Measurements from ENCODE around the gene TRIM41.
"Not testable (repeated sequence)": the region's sequence is repeated elsewhere in the genome, so short reads cannot be mapped to it uniquely, and the experiment has no call there.

Gene TRIM41

DNA sequence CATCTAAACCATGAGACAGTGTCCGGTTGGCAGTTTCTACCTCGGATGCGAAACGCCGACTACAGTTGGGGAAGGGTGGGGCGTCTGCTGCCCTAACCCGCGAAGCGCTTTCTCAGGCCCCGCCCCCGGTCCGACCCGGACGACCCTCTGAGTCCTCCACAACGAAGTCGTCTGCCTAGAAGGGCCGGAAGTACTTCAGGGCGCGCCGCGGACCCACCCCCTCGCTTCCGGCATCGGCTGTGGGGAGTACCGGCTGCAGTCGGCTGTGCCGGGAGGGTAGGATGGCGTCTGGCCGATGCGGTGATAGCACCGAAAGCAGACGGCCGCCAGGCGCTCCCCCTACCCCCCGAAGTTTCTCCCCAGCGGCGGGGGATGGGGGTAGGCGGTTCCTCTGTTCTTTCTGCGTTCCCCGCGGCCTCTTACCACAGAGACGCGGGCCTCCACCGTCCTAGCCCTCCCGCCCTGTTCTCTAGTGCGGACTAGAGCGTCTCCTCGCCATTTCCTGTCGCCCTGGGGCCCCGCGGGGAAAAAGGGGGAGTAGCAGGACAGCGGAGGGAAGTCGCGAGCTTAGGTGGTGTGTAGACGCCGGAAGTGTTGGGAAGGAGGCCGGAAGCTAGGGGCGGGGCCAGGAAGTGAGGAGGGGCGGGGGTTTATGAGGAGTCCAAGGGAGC lies at the start of gene TRIM41:
Gene TRIM41, plus strand, starts transcription at position 224 of the 671 bp plus-strand sequence. CDS start 719 bp downstream, outside the sequence.
- DNase-seq: no peak

DNA sequence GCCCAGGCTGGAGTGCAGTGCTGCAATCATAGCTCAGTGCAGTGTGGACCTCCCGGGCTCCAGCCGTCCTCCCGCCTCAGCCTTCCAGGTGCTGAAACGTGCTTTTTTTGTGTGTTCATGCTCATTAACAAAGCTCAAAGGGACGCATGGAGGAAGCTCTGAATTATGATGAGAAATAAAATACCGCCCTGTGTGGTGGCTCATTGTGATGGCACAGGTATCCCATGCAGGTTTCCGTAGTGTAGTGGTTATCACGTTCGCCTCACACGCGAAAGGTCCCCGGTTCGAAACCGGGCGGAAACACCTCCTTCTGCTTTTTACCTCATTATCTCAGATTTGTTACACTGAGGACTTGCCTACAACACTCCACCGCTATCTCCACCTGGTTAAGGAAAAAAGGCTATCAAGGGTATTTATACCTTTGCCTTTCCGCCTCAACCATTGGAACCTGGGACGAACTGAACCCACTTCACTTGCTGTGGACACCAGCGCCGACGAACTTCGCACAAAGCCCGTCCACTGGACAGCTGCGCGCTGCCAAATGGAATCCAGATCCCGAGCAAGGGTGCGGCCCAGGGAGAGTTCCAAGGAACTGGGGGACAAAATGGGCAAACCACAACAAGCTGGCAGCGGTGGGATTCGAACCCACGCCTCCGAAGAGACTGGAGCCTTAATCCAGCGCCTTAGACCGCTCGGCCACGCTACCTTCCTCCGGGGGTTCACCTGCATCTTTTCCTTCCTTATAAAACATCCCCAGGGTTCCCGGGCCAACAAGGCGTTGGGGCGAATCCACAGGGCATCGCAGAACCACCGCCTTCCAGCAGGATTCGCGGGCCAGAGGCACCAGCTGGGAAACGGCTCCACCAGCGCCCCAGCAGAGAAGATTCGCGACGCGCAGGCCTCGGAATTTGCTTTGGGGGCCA lies 49.4 kb upstream of the TRIM41 start:
- DNase-seq: no peak

DNA sequence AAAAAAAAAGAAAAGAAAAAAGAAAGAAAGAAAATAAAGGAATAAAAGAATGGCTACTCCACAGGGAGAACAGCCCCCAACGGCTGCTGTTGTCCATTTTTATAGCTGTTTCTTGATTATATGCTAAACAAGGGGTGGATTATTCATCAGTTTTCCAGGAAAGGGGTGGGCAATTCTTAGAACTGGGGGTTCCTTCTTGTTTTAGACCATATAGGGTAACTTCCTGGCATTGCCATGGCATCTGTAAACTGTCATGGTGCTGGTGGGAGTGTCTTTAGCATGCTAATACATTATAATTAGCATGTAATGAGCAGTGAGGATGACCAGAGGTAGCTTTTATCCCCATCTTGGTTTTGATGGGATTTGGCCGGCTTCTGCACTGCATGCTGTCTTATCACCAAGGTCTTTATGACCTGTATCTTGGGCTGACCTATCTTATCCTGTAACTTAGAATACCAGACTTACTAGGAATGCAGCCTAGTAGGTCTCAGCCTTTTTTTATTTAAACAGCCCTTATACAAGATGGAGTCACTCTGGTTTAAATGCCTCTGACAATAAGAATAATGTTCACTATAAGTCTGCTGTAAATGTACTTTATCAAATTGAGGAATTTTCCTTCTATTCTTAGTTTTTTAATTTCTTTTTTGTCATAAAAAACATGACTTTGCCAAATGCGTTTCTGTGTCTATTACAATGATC lies 46.7 kb upstream of the TRIM41 start:
- DNase-seq: no peak

DNA sequence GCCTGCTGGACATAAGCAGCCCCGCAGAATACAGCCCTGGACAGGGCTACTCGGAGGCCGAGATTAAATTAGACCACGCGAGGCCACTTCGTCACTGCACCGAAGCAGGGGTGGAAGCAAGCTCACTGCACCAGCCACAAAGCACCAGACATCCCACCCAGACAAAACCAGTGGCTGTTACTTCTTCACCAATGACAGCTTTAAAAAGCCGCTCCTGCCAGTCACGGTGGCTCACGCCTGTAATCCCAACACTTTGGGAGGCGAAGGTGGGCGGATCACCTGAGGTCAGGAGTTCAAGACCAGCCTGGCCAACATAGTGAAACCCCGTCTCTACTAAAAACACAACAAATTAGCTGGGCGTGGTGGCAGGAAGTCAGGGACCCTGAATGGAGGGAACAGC lies 45.5 kb upstream of the TRIM41 start:
- DNase-seq: not testable (repeated sequence)

DNA sequence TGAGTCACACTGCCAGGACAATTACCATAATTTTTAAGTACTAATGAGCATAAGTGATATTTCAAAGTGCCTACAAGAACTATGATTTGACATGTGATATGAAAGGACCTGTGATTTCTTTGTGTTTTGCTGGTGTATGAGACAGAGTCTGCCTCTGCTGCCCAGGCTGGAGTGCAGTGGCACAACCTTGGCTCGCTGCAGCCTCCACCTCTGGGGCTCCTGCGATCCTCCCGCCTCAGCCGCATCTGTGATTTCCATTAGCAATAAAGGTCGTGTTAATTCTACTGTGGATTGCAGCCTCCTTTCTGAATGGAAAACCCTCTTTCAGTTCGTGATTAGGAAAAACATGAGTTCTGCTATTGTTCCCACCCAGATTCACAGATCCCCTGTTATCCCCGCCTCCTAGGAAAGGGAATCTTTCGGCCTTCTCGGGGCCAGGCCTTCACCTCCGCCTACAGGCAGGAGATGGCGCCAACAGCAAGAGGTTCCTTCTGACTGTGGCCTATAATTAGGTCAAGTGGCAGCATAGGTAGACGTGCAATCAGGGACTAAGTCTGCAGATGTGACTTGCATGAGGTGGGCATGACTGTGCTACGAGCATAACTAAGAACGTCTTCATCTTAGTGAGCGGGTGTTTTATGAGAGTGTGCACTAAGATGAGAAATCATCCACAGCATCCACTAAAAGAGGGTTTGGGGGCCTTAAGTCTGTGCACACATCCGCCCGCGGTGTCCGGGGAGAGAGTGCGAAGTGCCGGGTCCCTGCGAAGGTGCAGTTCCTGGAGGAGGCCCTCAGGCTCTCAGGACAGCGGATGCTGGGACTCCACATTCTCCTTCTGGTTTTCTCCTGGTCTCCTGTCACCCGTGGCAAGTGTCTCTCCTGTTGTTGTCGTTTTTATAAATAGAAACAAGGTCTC lies 41.2 kb upstream of the TRIM41 start:
- DNase-seq: no peak

DNA sequence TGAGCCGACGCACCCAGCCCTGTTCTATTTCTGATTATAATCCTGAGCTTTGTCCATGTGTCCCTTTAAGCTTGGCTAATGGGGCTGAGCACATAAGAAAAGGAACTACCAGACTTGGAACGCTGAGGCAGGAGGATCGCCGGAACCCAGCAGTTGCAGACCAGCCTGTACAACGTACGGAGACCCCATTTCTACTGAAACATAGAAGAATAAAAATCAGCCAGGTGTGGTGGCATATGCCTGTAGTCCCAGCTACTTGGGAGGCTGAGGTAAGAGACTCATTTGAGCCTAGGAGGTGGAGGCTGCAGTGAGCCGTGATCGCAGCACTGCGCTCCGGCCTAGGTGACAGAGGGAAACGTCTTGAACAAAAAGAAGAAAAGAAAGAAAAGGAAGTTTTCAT lies 40.4 kb upstream of the TRIM41 start:
- no peak for DNase-seq

DNA sequence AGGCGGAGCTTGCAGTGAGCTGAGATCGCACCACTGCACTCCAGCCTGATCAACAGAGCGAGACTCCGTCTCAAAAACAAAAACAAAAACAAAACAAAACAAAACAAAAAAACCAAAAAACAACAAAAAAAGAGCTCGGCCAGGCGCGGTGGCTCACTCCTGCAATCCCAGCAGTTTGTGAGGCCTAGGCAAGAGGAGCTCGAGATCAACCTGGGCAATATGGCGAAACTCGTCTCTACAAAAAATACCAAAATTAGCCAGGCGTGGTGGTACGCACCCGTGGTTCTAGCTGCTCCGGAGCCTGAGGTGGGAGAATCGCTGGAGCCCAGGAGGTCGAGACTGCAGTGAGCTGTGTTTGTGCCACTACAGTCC lies 38.2 kb upstream of the TRIM41 start:
- no peak for DNase-seq

DNA sequence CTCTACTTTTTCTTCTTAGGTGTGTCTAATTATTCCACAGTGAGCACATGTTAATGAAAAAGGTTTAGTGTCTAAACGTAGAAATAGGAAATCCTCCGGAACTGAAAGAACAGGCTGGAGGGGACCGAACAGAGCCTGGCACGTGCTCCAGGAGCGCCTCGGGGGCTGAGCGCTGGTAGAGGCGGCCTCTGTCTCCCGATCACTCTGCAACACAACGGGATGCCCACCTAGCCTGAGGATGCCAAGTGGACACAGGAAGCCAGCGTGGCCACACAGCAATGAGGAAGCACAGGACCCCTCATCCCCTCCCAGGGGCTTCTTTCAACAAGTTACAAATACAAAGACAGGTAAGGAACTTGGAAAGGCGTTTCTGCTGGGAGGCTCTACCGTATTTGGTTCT lies 37.5 kb upstream of the TRIM41 start:
- DNase-seq: no peak

DNA sequence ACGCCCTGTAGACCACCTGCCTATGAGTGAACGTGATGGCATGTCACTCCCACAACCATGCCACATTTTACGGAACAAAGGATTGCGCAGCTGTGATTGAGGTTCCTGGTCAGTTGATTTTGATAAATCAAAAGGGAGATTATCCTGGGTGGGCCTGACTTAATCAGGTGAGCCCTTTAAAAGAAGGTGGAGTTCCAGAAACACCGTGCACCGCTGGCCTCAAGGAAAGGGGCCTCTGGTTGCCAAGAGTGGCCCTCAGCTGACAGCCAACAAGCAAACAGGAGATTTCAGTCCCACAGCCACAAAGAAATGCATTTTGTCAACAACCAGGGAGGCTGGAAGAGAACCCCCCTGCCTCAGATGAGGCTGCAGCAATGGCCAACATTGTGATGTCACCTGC lies 37.1 kb upstream of the TRIM41 start:
- no peak for DNase-seq

DNA sequence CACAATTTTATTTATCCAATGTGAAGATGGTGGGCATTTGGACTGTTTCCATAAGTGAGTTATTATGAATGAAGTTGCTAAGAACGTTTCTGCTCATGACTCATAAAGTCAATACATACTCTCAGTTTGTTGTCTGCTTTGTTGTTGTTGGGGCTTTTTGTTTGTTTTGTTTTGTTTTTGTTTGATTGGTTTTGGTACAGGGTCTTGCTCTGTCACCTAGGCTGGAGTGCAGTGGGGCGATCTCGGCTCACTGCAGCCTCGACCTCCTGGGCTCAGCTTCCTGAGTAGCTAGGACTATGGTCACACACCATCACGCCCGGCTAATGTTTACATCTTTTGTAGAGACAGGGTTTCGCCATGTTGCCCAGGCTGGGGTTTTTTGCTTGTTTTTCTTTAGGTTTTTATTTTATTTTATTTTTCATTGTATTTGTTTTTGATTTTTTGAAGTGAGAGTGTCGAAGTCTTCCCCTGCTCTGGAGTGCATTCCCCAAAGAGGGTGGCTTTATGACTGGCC lies 36.0 kb upstream of the TRIM41 start:
- DNase-seq: no peak

DNA sequence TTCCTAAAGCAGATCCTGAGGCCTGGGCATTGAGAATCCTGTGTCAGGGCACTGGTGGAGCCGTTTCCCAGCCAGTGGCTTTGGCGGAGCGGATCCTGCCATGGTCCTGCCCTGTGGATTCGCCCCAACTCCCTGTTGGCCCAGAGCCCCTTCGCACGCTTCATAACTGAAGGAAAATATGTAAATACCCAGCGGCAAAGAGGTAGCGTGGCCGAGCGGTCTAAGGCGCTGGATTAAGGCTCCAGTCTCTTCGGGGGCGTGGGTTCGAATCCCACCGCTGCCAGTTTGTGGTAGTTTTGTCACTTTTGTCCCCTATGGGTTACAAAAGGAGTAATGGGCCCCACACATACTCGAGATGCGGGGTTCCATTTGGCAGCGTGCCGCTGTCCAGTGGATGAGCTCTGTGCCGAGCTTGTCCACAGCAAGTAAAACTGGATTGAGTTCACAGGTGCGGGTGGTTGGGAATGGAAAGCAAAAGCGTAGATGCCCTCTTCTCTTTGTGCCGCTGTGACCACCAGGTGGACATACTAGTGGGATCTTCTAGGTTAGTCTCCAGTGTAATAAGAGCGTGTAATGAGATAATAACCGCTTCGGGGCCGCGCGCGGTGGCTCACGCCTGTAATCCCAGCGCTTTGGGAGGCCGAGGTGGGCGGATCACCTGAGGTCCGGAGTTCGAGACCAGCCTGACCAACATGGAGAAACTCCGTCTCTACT lies 35.4 kb upstream of the TRIM41 start:
- DNase-seq: no peak

DNA sequence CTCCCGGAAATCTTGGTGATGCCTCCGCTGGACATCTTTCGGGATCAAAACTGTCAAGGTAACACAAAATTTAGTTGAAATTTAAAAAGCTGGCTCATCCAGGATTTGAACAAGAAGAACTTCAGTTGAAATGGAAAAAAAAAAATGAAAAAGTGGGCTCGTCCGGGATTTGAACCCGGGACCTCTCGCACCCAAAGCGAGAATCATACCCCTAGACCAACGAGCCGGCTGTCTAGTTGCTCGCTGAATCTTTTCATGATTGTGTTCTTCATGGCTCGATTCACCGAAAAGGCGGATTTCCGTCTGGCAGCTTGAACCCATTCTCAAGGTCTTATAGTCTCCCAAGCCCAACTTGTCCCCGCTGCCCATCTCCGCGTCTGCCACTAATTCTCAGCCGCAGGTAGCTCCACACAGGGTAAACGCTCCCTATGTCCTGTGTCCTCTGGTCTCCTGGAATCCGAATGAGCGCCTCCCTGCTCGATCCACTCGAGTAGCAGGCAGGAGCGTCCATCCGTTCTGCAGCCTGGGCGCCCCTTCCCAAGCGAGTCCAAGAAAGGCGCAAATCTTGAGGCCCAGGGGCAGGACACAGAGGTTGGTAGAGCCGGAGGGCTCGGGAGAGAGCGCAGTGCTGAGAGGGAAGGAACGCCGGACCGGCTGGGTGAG lies 34.2 kb upstream of the TRIM41 start:
- DNase-seq: no peak

DNA sequence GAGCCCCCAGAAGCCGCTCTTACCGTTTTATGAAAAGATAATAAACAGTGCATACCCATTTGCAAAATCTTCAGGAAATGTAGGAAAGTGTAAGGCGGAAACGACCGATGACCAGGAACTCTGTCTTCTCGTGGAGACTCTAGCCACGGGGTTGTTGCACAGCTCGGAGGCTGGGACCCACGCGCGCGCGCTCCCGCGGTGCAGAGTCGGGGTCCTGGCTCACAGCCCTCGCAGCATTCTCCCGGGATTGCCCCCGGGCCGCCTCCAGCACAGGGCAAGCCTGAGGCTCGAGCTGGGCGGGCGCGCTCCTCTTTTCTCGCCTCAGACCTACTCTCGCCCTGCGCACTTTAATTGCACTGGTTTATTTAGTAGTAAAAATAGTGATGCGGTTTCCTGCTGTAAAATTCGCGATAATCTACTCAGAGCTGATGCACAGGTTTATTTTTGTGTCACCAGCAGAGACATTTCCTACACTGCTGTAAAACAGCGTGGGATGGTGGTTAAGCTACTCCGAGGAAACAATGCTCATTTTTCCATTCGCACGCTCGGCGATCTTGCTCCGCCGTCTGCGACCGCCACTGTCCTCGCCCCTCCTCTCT lies 33.6 kb upstream of the TRIM41 start:
- DNase-seq: no peak

DNA sequence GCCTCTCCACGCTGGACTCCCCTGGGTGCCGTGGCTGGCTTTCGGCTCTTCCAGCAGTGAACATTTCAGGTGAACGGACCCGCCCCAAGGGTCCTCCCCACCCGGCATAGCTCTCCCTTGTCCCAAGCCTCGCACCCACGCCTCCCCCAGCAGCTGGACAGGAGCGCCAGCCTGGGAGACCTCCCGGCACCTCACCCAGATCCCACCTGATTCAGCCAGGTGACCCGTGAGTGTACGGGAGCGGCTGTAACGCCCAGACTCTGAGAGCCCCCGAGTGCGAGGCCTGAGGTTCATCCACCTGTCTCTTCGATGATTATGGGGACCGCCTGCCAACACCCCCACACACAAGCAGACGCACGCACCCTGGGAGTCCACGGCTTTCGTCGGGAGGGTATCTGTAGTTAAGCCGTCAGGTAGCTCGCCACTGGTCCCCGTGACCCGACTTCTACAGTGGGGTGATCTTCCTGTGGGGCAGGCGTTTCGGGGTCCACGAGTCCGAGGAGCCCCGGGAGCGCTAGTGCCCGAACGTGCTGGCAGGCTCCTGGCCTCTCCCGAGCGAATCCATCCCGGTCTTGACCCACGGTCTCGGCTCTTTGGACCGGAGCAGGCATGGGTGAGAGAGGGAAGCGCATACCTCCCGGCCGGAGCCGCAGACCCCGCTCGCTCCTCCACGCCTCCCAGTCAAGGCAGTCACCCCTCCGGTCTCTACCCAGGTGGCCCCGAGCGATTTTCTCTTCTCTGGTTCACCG lies 32.9 kb upstream of the TRIM41 start:
- DNase-seq: no peak

DNA sequence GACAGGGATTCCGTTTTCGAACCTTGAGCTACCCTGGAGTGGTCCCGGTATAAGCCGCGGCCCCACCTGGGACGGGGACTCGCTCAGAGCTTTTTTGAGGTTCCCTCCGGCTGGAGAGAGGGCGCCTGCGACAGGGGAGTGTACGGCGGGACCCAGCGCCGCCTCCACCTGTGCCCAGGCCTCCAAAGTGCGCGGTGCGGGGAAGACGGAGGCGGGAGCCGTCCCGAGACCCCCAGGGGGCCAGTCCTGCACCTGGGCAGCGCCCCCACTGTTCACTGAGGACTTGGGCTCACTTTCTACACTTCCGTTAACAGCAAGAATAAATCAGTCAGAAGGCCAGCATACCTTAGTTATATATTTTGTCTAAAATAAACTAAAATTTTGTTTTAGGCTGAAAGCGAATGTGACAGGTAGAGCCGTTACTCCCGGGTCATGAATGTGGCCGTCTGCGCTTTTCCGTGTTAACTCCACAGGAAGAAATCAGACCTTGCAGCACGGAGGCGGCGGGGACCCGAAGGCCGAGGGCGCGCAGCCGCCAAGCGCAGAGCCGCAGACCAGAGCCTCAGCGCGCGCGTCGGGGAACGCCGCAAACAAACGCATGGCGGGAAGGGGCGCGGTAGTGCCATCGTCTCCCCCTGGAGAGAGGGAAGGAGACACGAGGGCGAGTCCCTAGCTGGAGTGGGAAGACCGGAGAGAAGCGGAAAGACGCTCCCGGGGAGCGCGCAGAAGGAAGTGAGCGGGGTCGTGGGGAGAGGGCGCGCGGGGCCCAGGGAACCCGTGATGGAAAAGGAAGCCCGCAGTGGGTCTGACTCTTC lies 32.2 kb upstream of the TRIM41 start:
- DNase-seq: no peak

DNA sequence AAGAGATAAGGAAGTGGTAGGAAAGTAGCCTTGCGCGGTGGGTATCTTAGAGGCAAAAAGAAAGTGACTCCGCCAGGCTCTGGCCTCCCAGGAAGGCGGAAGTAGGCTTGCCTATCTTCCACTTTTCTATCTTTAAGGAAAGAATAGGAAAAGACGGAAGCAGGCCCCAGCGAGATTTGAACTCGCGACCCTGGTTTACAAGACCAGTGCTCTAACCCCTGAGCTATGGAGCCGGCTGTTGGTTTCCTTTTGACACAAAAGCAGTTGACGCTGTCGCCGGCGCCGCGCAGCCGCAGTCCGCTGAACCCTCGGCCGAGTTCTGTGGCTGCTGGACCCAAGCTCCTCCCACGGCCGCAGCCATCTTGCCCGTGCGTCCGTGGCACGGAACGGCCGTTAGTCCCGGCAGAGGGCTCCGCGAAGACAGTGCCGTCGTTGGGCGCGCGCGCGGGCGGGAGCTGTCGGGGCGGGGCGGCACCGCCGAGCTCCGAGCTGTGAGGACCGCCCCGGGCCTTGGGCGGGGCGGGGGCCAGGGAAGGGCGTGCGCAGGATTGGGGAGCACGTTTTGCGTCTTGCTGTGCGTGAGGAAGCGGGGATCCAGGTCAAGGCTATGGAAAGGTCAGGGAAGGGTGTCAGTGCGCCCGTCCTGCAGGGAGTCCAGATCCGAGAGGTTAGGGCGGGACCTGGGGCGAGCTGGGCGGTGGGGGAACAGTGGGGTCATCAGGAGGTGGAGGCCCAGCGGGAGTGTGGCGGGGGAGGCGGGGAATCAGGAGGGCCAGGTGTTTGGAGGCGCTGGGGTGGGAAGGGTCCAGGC lies 31.4 kb upstream of the TRIM41 start:
- DNase-seq: no peak

DNA sequence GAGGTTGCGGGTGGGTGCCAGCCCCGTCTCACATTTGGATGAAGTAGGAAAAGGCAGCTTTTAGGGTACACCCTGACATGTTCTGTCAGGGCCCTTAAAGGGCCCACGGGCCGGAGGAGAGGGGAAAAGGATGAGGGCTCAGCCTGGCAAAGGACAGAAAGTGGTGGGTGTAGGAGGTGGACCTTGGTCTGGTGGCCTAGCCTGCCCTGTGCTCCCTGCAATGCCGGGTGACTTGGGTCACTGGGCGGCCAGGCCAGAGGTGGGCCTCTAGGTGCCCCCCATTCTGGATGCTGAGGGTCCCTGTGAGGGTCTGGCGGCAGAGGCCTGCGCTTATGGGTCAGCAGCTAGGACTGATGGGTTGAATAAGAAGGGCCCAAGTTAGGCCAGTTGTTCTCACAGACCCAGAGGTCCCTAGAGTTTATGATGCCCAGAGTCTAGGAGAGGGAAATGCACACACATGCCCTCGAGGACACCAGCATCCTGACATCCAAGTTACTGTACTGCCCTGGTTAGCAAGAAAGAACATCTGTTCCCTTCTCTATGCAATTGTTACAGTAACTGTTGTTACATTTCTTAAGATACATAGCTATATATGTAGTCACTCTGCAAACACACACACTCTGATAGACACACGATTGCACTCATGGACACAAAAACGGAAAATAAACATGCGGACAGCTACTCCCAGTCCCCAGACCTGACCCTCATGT lies 30.6 kb upstream of the TRIM41 start:
- no peak for DNase-seq
